T-helper 2 cell treated with Interferon-gamma antibody and Interleukin-4, amounts not matched to agents 5 μg/mL and 100 μg/mL, for 36 hours (primary cell): ENCODE data around the gene MRPL12.

Experiments used
- DNase-seq: peaks from one replicate; pipeline ENCODE4 v3.0.0; 2021; ENCODE audit warnings: low spot score
- H3K27ac Mint-ChIP-seq: one replicate; pipeline ENCODE4 v1.8.0; 2021; ENCODE audit warnings: mild to moderate bottlenecking, mixed read lengths
- H3K27me3 Mint-ChIP-seq: one replicate; pipeline ENCODE4 v1.8.0; 2021; ENCODE audit warnings: low read depth, mixed read lengths
- H3K36me3 Mint-ChIP-seq: one replicate; pipeline ENCODE4 v1.8.0; 2021; ENCODE audit warnings: low read depth, mixed read lengths
- H3K4me1 Mint-ChIP-seq: one replicate; pipeline ENCODE4 v1.8.0; 2021; ENCODE audit warnings: low read depth, mixed read lengths
- H3K4me3 Mint-ChIP-seq: one replicate; pipeline ENCODE4 v1.8.0; 2022; ENCODE audit warnings: mild to moderate bottlenecking, moderate library complexity, mixed read lengths
- H3K9me3 Mint-ChIP-seq: one replicate; pipeline ENCODE4 v1.8.0; 2021; ENCODE audit warnings: mixed read lengths

Gene MRPL12

DNA sequence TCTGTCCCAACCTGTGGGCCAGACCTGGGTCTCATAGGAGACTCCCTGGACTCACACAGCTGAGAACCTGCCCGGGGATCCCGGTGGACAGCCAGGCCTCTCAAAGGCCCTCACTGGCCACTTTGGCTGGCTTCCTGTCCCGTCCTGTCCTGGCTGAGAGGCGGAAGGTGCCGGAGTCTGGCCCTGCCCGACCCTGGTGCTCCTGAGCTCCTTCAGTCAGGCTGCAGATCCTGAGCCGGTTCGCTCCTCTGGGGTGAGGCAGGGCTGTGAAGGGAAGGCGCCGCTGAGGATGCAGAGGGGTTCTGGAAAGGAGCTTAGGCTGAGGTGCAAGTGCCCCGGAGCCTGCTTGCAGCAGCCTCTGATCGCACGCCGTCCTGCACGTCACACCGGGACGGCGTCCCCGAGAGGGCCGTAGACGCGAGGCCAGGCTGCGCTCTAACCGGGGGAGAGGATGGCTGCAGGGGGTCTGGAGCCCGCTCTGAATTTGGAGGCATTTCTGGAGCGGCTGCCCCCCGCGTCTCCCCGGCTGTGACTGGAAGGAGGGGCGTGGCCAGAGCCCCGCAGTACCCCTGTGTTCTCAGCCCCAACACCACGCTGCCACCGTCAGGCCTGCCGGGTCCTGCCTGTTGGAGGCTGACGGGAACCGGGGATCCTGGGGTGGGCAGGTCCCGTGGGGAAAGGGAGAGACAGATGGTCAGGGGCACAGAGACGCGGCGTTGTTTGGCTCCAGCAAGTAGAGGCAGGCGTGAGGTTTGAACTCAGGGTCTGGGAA, 15.2 kb upstream of the MRPL12 start:
- Mint-ChIP-seq H3K9me3 (no peaks in the 10 kb centered on the region), H3K4me3 (peak overlapping the region; percentile 21), H3K27me3 (peaks cover 2% of the 10 kb centered on the region), H3K27ac (no peak overlapping the region), H3K36me3 (peaks cover 56% of the 10 kb centered on the region), H3K4me1 (peaks cover 10% of the 10 kb centered on the region)
- DNase-seq: no peak

GRCh38 chr17:81688616-81689015, 14.6 kb upstream of the MRPL12 start:
- Mint-ChIP-seq H3K4me1 (peaks cover 9% of the 10 kb centered on the region), H3K36me3 (peaks cover 55% of the 10 kb centered on the region), H3K27ac (no peak overlapping the region), H3K9me3 (no peaks in the 10 kb centered on the region), H3K4me3 (no peak overlapping the region), H3K27me3 (peaks cover 2% of the 10 kb centered on the region)
- DNase-seq: no peak

DNA sequence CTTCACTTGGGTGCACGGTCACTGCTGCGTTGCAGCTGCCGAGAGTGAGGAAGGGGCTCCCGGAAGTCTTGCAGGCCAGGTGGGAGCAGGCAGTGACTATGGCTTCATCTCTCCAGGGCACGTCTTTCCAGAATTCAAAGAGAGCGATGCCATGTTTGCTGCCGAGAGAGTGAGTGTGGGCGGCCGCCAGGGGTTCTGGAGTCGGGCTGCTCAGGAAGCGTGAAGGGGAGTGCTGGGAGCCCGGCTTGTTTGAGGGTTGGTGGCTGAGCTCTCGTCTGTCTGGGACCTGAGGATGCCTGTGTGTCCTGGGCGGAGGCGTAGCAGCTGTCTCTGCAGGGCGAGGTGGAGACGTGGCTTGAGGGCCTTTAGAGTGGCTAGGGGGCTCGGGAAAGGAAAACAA, 13.1 kb upstream of the MRPL12 start:
- Mint-ChIP-seq H3K4me3 (no peak overlapping the region), H3K36me3 (peaks cover 48% of the 10 kb centered on the region), H3K27me3 (no peaks in the 10 kb centered on the region), H3K4me1 (peaks cover 4% of the 10 kb centered on the region), H3K27ac (no peak overlapping the region), H3K9me3 (no peaks in the 10 kb centered on the region)
- DNase-seq: no peak

DNA sequence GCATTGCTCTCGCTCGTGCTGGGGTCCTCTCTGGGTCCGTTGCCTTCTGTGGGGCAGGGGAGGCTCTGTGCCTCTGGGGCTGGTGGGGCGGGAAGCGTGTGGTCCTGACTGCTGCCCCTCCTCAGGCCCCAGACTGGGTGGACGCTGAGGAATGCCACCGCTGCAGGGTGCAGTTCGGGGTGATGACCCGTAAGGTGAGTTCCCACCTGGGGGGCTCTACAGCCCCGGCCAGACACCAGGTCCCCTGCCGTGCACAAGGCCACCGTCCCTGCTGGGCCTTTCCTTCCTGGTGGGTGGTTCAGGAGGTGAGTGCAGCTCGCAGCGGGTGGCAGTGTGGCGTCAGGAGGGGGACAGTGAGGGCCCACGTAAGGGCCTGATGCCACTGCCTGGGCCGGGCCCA, 12.6 kb upstream of the MRPL12 start:
- no peak for DNase-seq
- no peak overlapping the region for H3K4me3 Mint-ChIP-seq
- peaks cover 46% of the 10 kb centered on the region for H3K36me3 Mint-ChIP-seq
- H3K27me3 Mint-ChIP-seq: no peaks in the 10 kb centered on the region
- no peak overlapping the region for H3K27ac Mint-ChIP-seq
- no peaks in the 10 kb centered on the region for H3K9me3 Mint-ChIP-seq
- no peaks in the 10 kb centered on the region for H3K4me1 Mint-ChIP-seq

- H3K27ac Mint-ChIP-seq: no peak overlapping the region
- no peaks in the 10 kb centered on the region for H3K9me3 Mint-ChIP-seq
- H3K36me3 Mint-ChIP-seq: peaks cover 47% of the 10 kb centered on the region
- no peaks in the 10 kb centered on the region for H3K27me3 Mint-ChIP-seq
- no peak for DNase-seq
- H3K4me1 Mint-ChIP-seq: no peaks in the 10 kb centered on the region
- no peak overlapping the region for H3K4me3 Mint-ChIP-seq
Observed at GRCh38 chr17:81691196-81691595, 12.0 kb upstream of the MRPL12 start.

DNA sequence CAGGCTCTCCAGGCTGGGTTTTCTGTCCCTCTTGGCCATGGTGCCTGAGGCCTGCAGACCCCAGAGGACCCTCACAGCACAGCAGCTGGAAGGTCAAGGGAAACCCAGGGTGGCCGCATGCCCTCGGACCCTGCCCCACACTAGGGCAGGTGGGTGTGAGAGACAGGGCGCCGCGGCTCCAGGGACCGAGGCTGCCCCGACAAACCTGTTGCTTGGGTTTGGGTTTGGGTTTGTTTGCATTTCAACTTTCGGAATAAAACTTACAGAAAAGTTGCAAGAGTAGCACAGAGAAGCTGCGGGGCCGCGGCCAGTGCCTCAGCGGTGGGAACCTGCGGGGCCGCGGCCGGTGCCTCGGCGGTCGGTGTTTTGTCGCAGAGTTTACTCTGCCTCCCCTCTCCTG, 11.6 kb upstream of the MRPL12 start:
- no peak for DNase-seq
- Mint-ChIP-seq H3K4me3 (no peak overlapping the region), H3K9me3 (no peaks in the 10 kb centered on the region), H3K27me3 (no peaks in the 10 kb centered on the region), H3K36me3 (peaks cover 45% of the 10 kb centered on the region), H3K4me1 (no peaks in the 10 kb centered on the region), H3K27ac (no peak overlapping the region)

GRCh38 chr17:81693509-81694210, 9.5 kb upstream of the MRPL12 start:
- H3K4me1 Mint-ChIP-seq: no peaks in the 10 kb centered on the region
- peaks cover 51% of the 10 kb centered on the region for H3K36me3 Mint-ChIP-seq
- no peak overlapping the region for H3K4me3 Mint-ChIP-seq
- H3K9me3 Mint-ChIP-seq: no peaks in the 10 kb centered on the region
- H3K27me3 Mint-ChIP-seq: no peaks in the 10 kb centered on the region
- no peak for DNase-seq
- no peak overlapping the region for H3K27ac Mint-ChIP-seq

DNA sequence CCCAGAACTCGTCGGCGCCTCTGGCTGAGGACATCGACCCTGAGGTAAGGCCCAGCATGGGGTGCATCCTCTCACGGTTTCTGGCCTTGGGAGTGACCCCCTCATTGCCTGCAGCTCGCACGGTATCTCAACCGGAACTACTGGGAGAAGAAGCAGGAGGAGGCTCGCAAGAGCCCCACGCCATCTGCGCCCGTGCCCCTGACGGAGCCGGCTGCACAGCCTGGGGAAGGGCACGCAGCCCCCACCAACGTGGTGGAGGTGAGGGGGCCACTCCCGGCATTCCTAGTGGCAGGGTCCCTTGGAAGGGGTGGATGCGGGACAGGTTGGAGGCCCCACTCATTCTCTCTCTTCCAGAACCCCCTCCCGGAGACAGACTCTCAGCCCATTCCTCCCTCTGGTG, 8.4 kb upstream of the MRPL12 start:
- Mint-ChIP-seq H3K27ac (no peak overlapping the region), H3K4me3 (no peak overlapping the region), H3K9me3 (no peaks in the 10 kb centered on the region), H3K36me3 (peaks cover 45% of the 10 kb centered on the region), H3K4me1 (no peaks in the 10 kb centered on the region), H3K27me3 (no peaks in the 10 kb centered on the region)
- no peak for DNase-seq

GRCh38 chr17:81695211-81695610, 8.0 kb upstream of the MRPL12 start:
- no peak overlapping the region for H3K4me3 Mint-ChIP-seq
- no peak overlapping the region for H3K27ac Mint-ChIP-seq
- H3K27me3 Mint-ChIP-seq: no peaks in the 10 kb centered on the region
- H3K9me3 Mint-ChIP-seq: no peaks in the 10 kb centered on the region
- peaks cover 41% of the 10 kb centered on the region for H3K36me3 Mint-ChIP-seq
- no peaks in the 10 kb centered on the region for H3K4me1 Mint-ChIP-seq
- DNase-seq: no peak

DNA sequence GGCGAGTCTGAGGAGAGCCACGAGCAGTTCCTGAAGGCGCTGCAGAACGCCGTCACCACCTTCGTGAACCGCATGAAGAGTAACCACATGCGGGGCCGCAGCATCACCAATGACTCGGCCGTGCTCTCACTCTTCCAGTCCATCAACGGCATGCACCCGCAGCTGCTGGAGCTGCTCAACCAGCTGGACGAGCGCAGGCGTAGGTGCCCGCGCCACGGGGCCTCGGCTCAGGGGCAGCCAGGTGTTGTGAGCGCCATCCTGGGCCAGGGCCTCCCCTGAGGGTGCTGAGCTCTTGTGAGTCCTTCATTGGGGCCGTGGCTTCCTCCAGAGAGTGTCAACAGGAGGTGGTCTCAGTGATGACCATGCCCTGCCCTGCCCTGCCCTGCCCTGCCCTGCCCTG, 7.4 kb upstream of the MRPL12 start:
- Mint-ChIP-seq H3K9me3 (no peaks in the 10 kb centered on the region), H3K4me1 (no peaks in the 10 kb centered on the region), H3K4me3 (no peak overlapping the region), H3K36me3 (peaks cover 41% of the 10 kb centered on the region), H3K27ac (no peak overlapping the region), H3K27me3 (no peaks in the 10 kb centered on the region)
- no peak for DNase-seq

GRCh38 chr17:81696218-81696941, 6.8 kb upstream of the MRPL12 start:
- no peaks in the 10 kb centered on the region for H3K27me3 Mint-ChIP-seq
- peaks cover 39% of the 10 kb centered on the region for H3K36me3 Mint-ChIP-seq
- no peaks in the 10 kb centered on the region for H3K4me1 Mint-ChIP-seq
- DNase-seq: no peak
- no peak overlapping the region for H3K4me3 Mint-ChIP-seq
- no peaks in the 10 kb centered on the region for H3K9me3 Mint-ChIP-seq
- H3K27ac Mint-ChIP-seq: no peak overlapping the region

DNA sequence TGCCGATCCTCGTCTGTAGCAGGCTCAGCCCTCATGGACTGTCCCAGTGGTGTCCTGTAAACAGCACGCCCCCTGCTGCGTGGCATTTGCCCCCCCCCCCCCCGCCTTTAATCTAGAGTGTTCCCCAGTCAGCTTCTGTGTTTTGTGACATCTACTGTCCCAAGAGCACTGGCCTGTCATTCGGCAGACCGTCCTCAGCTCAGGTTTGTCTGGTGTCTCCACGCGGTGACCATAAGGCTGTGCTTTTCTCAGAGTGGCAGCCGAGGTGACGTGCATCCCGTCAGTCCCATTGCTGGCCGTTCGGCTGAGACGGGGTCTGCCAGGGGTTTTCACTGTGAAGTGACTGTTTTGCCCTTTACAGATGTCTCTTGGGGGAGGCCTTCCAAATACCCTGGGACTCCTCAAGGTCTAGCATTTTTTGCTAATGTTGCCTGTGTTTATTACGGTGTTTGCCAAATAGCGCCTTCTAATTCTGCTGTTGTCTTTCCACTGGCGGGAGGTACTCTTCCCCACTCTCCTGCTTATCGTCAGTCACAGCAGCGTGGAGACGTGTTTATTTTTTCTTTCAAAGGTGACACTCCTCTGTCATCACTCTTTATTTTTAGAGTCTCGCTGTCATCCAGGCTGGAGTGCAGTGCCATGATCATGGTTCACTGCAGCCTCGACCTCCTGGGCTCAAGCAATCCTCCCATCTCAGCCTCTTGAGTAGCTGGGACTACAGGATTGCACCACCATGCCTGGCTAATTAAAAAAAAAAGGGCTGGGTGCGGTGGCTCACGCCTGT, 5.7 kb upstream of the MRPL12 start:
- H3K4me1 Mint-ChIP-seq: peaks cover 6% of the 10 kb centered on the region
- H3K27ac Mint-ChIP-seq: no peak overlapping the region
- no peaks in the 10 kb centered on the region for H3K9me3 Mint-ChIP-seq
- no peak for DNase-seq
- peaks cover 40% of the 10 kb centered on the region for H3K36me3 Mint-ChIP-seq
- H3K4me3 Mint-ChIP-seq: no peak overlapping the region
- no peaks in the 10 kb centered on the region for H3K27me3 Mint-ChIP-seq

DNA sequence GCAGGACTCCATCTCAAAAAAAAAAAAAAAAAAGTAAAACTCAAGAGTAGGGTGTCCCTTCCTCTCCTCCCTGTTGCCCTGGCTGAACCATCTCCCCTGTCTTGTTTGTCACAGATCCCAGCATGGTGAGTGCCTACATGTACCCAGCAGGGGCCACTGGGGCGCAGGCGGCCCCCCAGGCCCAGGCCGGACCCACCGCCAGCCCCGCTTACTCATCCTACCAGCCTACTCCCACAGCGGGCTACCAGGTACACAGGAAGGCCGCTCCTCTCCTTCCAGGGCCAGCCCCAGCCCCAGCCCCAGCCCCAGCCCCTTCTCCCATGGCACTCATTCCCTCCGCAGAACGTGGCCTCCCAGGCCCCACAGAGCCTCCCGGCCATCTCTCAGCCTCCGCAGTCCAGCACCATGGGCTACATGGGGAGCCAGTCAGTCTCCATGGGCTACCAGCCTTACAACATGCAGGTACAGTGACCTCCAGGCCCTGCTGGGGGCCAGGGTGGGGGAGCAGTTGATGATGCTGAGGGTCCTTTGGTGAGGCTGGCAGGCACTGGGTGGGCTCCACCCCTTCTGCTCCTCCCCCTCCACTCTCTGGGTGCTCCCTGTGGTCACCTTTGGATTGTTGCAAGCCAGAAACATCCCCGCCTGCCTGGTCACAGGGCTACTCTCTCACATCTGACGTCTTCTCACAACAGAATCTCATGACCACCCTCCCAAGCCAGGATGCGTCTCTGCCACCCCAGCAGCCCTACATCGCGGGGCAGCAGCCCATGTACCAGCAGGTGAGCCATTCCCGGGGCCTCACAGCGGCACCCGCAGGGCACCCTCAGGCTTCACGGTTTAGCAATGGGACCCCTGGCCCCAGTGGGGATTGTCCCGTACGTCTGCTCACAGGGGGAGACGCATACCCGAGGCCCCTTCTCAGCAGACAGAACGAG, 2.5 kb upstream of the MRPL12 start:
- no peaks in the 10 kb centered on the region for H3K27me3 Mint-ChIP-seq
- DNase-seq: no peak
- peaks cover 50% of the 10 kb centered on the region for H3K36me3 Mint-ChIP-seq
- no peaks in the 10 kb centered on the region for H3K9me3 Mint-ChIP-seq
- H3K4me3 Mint-ChIP-seq: peak overlapping the region; percentile 48
- no peak overlapping the region for H3K27ac Mint-ChIP-seq
- peaks cover 11% of the 10 kb centered on the region for H3K4me1 Mint-ChIP-seq
